Right kidney (tissue), 1 donor: ENCODE measurements around the gene ICOSLG.
"Not testable (repeated sequence)": the region's sequence is repeated elsewhere in the genome, so short reads cannot be mapped to it uniquely, and the experiment has no call there.

Experiments used
- DNase-seq: peaks from one replicate; pipeline ENCODE4 v3.0.0-alpha.2; 2016

The ICOSLG gene

DNA sequence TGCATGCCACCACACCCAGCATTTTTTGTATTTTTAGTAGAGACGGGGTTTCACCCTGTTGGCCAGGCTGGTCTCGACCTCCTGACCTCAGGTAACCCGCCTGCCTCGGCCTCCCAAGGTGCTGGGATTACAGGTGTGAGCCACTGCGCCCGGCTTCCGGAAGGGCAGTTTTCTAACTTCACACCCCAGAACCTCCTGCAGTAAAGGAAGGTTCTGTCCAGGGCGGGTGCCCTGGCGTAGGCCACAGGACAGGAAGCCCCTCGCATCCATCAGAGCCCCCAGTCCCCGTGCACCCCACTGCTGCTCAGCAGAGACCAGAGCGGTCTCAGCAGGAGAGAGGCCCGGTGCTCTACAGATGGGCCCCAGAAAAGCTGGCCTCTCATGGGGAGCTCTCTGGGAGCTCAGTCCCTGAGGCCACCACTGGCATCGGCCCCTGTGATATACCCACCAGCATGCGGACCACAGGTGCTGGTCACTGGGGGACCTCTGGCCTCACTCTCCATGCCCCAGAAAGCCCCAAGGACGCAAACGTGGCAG is 25.1 kb upstream of the ICOSLG start:
- no peak for DNase-seq

DNA sequence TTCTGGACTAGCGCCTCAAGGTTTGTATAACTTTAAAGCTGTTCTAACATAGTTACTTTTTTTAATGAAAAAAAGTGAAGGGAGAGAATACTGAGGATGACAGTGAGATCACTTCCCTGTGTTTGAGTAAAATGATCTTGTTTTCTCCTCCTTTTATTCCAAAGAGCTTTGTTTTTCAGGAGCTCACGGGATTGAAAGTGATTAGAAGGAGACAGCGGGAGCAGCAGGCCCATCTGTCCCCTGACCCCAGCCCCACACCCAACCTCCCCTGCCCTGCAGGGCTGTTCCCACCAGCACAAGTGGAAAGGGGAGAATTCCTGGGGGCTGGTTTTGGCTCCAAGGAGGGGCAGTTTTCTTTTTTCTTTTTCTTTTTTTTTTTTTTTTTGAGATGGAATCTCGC is 23.0 kb upstream of the ICOSLG start:
- peak; percentile 41 for DNase-seq

DNA sequence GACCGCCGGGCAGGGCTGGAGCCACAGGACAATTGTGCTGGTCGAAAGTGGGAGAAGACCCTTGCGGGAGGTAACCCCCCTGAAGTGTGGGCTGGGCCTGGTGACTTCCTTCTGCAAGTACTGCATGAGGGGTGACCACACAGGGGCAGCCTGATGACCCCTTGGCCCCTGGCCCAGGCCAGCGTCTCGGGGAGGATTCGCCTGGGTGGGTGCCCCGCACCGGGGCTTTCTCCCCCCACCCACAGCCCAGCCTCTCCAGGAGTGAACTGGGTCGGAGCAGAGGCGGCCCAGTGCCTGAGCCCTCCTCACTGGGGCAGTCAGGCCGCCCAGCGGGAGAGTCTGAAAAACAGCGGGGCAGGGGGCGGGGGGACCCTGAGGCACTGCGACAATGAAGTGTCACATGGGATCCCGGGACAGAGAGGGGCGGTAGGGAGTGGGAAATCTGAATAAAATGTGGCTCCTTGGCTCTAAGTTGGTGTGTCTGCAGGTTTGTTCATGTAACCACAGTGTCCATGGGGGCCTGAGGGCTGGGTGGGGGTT is 22.5 kb upstream of the ICOSLG start:
- peak; percentile 59 for DNase-seq

DNA sequence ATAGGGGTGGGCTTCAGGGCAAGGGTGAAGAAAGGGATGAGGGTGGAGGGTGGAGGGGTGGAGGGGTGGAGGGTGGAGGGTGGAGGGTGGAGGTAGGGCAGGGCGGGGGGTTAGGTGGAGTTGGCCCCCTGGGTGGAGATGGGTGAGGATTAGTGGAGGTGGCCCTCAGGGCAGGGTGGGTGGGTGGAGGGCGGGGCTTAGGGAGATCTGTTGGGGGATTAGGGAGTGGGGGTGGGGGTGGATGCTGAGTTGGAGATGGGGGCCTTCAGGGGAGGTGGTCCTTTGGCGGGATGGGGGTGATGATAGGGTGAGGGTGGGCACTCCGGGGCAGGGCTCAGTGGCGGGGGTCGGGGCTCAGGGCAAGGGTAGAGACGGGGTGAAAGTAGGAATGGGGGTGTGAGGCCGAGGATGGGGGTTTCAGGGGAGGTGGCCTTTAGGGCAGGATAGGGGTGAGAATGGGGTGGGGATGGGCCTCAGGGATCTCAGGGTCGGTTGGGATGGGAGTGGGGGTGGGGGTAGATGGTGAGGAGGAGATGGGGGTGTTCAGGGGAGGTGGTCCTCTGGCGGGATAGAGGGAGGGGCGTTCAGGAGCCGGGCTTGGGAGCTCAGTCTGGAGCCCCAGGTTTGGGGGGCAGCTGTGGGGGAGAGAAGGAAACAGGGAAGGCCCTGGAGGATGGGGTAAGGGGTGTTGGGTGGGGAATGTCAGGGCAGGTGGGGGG is 21.8 kb upstream of the ICOSLG start:
- DNase-seq: no peak

DNA sequence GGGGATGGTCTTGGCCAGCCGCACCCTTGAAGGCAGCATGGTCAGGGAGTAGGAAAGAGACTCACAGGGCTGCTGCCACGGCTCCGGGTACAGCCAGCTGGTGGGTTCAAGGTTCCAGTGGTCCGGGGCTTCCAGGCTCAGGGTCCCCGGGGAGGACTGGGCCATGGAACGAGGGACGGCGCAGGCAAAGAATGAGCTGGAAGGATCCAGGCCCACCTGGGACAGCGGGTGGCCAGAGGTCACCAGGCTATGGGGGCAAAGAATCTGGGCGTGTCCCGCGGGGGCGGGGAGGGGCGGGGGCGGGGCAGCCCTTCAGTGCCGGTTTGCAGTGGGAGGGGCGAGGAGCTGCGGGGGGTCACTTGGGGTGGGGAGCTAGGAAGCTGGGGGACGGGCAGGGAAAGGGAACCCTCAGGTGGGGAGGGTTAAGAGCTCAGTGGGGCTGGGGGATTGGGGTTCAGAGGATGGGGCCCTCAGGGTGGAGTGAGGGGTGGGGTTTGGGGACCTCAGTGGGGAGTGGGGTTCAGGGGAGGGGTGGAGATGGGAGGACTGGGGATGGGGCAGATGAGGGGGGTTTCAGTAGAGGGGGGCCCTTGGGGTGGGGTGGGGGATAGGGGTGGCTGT is 21.0 kb upstream of the ICOSLG start, which contains the start of gene DNMT3L:
Gene DNMT3L (minus strand): TSS at position 223 of the 621 bp plus-strand sequence. CDS start 638 bp downstream, outside the sequence.
- no peak for DNase-seq

DNA sequence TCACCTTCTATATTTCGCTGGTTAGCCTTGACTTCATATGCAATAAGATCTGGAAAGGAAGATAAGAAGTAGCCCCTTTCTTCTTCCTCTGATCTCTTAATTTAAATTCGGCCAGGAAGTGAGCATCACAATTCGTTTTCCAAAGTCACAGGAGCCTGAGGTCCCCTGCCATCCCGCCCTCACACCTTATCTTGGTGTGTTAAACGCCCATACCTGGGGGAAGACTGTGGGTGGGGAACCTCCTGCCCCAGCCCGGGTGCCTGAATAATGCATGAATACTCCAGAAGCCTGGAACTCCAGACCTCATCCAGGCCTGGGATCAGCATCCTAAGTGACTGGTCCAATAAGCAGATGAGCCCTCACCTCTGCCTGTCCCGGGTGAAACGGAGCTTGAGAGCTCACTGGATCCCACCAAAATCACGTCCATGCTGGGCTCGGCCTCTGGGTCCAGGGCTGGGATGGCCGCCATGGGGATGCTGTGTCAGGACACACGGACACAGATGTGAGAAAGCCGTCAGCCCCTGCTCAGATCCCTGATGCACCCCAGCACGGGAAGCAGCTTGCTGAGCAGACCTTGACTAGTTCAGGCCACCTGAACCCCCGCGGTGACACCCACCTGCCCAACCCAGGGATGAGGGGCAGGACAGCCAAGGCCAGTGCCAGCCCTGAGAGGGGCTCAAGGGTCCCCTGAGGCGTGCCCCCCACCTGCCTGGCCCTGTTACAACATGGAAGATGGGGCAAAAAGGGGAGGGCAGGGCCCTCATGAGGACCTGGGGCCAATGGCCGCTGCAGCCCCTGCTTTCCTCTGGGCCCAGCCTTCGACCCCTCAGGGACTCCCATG is 20.3 kb upstream of the ICOSLG start:
- DNase-seq: no peak

DNA sequence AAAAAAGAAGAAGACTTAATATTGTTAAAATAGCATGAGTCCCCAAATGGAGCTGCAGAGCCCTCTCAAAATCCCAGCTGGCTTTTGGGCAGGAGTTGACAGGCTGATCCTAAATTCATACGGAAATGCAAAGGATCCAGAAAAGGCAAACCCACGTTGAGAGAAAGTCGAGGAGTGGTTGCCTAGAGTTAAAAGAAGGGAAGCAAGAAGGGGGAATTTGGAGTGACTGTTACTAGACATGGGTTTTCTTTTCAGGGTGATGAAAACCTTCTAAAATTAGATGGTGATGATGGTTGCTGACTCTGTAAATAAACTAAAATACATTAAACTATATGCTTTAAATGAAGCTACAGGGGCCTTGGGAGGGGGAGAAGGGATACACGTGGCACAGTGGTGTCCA is 19.3 kb upstream of the ICOSLG start:
- DNase-seq: no peak

DNA sequence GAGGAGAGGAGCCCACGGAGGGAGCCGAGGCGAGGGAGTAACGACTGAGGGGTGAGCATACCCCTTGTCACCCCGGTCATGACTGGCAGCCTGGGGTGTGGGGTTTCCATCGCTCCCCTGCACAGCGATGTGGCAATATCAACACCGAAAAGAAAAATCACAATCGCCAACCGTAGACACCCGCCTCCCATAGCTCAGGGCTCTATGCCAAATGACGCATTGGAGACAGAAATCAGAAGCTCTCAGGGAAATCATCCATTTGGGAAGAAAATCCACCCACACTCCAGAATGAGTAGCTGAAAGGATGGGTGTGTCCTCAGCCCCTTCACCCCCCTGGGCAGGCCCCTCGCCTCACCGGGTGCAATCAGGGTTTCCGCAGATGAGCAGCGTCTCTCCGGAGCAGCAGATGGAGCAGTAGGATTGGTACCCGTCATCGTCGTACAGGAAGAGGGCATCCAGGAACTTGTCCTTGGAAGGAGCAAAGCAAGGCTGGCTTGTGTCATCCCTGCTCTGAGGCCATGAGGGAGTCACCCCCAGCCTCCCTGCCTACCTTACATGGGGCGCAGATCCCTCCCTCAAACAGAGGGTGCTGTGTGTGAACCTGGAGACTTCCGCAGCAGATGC is 18.5 kb upstream of the ICOSLG start:
- no peak for DNase-seq

DNA sequence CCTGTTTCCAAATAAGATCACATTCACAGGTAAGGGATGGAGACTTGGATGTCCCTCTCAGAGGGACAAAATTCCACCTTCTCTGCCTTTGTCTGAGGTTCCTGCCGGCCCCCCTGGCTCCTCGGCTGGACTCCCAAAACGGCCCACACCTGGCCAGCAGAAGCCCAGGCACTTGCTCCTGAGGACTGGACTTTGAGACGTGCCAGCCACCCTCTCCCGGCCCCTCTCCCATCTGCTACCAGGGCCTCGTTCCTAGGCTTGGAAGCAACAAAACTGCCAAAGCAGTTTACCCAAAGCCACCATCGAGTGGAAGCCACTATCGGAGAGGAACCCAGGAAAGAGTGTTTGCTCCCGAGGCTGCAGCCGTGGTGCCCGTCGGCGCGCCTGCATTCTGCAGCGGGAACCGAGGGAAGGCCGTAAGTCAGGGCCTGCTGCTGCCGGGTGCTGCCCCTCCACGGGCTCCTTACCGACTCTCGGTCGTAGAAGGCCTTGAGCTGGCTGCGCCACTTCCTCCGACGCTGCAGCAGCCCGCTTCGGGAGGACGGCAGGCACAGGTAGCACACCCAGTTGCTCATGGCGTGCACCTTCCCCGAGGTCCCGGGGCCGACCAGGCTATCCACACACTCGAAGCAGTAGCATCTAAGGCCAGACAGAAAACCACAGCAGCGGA is 17.4 kb upstream of the ICOSLG start:
- DNase-seq: no peak

DNA sequence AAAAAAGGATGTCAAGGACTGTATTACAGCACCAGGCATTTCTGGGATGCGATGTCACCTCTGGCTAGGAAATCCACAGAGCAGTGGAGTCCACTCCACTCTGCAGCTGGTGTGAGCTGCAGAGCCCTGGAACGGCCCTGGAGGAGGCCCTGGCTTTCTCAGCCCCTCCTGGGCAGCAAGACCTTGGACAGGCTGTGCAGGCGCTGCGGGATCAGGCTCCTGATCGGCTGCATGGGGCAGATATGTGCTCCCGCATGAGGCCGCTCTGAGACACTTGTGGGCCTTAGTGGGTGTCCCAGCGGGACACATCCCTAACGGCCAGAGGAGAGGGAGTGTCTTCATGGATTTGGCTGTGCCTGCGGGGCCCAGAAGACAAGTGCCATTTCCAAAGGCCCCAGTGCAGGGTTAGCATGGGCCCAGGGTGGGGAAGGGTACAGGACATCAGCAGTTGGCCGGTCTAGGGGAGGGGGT is 14.8 kb upstream of the ICOSLG start:
- no peak for DNase-seq

DNA sequence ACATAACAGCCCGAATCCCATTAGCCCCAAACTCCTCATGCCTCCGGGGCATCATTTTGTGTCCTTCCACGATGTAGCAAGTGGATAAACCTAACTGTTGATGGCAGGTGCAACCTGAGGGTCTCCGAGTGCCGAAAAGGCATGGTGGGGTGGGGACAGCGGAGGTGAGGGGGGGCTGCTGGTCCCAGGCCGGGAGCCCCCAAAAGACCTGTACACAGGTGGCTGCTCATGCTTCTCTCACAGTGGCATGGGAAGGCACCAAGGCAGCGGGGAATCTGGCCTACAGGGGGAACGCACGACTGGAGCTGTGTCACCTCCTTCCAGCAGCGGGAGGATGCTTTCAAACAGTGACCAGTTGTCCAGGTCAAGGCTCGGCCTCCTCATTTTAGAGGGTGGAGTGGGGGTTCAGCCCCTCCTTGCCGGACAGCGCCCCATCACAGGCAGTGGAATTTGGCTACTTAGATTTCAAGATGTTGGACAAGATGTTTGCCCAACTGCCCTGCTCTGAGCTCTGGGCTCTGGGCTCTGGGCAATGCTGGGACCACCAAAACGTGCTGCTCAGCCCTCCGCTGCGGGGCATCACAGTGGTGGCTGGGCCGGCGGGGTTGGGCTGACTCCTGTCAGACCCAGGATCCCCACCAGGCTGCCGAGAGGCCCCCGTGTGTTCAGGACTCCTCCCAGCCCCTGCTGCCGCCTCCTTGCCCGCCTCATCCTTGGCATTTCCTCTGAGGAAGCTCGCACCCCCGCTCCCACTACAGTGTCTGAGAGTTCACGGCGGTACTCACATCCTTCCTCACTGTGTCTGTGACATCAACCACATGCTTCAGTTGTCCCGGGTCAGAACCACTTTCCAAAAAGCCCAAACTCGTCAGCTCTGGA is 13.3 kb upstream of the ICOSLG start:
- no peak for DNase-seq

DNA sequence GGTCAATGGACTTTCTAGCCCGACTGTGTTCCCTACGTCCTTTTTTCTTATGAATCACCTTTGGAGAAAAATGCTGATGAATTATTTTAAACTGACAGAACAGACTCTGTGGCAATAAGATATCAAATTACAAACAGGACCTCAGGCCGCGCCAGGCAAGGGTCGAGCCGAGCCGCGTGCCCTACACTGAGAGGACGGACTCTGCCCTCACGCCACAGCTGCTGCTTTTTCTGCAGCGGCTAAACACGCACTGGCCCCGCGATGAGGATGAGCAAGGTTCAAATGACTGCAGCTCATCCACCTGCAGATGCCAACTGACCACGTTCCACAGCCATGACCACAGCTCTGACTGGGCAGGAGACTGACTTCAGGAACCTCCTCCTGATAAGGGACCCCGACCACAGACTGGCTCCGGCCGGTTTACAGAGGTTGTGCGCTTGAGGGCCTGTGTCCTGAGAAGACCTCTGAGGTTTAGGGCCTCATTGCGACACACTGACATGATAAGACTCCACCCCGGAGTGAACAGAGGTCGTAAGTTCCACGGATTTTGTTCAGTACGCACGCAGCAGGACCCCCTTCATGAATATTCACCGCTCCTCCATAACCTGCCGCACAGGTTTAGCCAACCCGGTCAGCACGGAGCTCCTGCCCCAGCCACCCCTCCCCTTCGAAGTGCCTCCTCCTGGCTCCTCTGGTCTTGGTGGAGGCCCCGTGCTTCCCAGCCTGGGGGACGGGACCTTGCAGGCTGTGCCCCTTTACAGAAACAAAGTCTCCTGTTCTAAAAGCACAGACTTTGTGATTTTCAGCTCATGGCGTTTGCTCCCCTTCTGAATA is 8.7 kb upstream of the ICOSLG start:
- DNase-seq: not testable (repeated sequence)

DNA sequence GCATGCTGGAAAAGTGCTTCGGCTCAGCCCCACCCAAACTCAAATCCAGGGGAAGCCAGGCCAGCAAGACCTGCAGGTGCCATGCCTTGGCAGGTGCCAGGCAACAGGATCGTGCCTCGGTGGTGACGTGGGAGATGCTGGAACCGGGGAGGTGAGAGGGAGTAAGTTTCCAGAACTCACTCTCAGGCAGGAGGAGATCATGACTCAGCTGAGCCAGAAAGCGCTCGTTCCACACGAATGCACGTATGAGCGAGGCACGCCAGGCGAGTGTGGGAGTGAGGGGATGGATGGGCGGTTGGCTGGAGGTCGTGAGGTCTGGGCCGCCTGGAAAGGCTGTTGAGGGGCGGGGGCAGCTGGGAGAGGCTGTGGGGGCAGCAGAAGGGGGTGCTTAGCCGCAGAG is 7.2 kb upstream of the ICOSLG start:
- DNase-seq: not testable (repeated sequence)

DNA sequence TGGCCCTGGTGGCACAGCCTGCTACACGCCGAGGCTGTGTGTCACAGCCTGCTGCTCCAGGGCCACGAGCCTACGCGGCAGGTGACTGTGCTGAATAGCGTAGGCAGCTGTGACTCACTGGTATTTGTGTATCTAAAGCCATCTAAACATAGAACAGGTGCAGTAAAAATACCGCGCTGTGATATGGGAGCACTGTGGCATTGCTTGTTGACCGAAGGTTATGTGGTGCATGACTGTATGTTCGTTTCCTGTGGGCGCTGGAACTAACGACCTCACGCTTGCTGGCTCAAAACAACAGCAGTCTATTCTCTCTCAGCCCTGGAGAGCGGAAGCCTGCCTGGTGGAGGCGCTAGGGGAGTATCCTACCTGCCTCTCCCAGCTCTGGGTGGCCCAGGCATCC is 3.2 kb upstream of the ICOSLG start:
- DNase-seq: not testable (repeated sequence)

DNA sequence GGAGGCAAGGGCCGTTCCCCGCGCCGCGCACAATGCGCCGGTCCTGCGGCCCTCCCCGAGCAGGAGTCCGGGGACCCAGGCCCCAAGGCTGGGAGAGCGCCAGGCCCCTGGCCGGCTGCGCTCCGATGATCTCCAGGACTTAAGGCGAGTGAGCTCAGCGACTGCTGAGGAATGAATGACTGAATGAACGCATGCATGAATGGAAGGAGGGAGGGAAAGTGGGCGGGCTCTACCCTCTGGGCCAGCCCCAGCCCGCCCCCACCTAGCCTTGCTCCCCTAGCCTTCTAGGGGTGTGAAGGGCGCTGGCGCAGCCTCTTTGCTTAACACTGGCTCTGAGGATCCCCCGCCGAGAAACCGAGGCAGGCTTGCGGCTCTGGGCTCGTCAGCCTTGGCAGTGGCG is 538 bp upstream of the ICOSLG start:
- DNase-seq: not testable (repeated sequence)

DNA sequence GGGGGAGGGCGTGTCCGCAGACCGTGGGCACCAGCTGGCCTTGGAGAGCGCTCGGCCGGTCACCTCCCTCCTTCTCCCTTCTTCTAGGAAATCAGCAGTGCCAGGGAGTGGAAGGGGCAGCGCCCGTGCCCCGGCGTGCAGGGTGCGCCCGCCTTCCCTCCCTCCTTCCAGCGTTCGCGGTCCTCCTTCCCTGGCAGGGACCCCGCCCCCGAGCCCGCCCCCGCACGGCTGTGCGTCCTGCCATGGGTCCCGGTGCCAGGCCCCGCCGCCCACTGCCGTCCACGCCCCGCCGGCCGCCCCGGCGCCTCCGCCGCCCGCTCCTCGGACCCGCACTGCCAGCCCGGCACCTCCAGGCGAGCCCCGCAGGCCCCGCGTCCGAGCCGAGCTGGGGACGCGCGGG is 390 bp downstream of the ICOSLG start:
- not testable (repeated sequence) for DNase-seq

DNA sequence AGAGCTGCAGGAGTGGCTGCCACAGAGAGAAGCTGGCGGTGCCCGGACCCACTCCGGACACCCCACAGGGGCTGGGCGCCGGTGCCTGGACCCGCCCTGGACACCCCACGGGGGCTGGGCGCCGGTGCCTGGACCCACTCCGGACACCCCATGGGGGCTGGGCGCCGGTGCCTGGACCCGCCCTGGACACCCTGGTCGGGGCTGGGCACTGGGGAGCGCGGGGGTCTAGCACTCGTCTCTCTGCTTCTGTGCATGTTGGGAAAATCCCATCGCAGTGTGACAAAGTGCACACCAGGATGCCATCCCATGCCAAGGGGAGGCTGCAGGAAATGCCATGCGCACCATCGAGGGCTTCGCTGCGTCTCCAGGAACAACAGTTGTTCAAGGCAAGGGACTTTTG is 11.2 kb downstream of the ICOSLG start:
- DNase-seq: not testable (repeated sequence)

DNA sequence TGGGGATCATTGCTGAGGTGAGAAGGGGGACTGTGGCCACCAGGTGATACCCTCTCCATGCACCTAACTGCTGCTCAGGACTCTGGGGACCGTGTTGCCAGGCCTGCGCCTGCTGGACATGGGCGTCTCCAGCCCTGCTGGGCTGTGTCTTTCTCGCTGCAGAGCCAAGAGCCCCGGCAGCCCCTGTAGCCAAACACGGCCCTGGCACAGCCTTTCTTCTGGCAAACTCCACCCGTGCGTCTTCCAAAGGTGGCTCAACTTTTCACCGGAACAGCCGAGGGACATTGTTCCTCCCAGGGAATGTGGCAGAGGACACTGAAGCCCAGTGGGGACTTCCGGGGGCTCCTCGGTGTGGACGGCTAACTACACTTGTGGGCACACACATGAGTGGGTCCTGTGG is 12.6 kb downstream of the ICOSLG start:
- DNase-seq: not testable (repeated sequence)

DNA sequence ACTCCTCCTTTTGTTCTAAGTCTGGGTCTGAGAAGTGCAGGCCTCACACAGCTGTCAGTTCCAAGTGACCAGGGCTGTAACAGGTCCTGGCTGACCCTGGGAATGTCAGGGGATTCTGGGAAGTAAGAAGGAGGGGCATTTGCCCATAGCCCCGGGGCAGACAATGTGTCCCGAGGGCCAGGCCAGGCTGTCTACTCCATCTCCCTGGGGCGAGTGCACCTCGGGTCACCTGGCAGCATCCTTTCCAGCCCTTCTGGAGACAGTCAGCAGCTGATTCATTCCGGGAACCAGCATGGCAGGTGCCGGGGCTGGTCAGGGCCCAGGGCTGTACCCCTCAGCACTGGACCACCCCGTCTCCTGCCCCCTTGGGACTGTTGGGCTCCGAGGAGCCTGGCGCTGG is 13.1 kb downstream of the ICOSLG start:
- DNase-seq: not testable (repeated sequence)
